CD8-positive, alpha-beta memory T cell (primary cell): ENCODE data around the gene SPRING1. TPM values are rescaled to one million over a fixed set of nuclear protein-coding genes. Genes with fewer than 3 reads are reported as not detected.
A peak's percentile ranks its signal among the peaks of the same experiment; 100 is the strongest.

Experiments
- CTCF ChIA-PET: fragments of 350-600 bp; sonication (Branson Sonifier 250); formaldehyde crosslinking; loops from one replicate; lab custom pipeline; 2021; ENCODE audit warnings: antibody characterized with exemption; lab: Charles Lee
- POLR2A ChIA-PET: fragments of 350-600 bp; sonication (Branson Sonifier 250); formaldehyde crosslinking; loops from one replicate; lab custom pipeline; 2021; ENCODE audit warnings: antibody characterized with exemption; lab: Charles Lee
- DNase-seq, 5 donors: peaks; one replicate each; pipeline versions ENCODE4 v3.0.0 to v3.0.0-alpha.2; 2020 to 2022; ENCODE audit warnings: mixed read lengths in 1 of 5
- H3K27ac ChIP-seq: one replicate; pipeline ENCODE4 v1.7.0; 2013; ENCODE audit warnings: low read depth, mild to moderate bottlenecking, low read length, moderate library complexity
- H3K27me3 ChIP-seq: 2 replicates; pipeline ENCODE4 v1.7.0; 2013; ENCODE audit warnings: low read length, mild to moderate bottlenecking; ENCODE audit not compliant: insufficient read depth, poor library complexity, severe bottlenecking
- H3K36me3 ChIP-seq: 2 replicates; pipeline ENCODE4 v1.7.0; 2013; ENCODE audit warnings: mild to moderate bottlenecking, low read length, moderate library complexity; ENCODE audit not compliant: insufficient read depth
- H3K4me1 ChIP-seq: 2 replicates; pipeline ENCODE4 v1.7.0; 2013; ENCODE audit warnings: mild to moderate bottlenecking, low read length, moderate library complexity; ENCODE audit not compliant: insufficient read depth
- H3K4me3 ChIP-seq: 2 replicates; pipeline ENCODE4 v1.7.0; 2013; ENCODE audit warnings: mild to moderate bottlenecking, low read length
- H3K9me3 ChIP-seq: 2 replicates; pipeline ENCODE4 v1.7.0; 2013; ENCODE audit warnings: mild to moderate bottlenecking, low read length
- H3K27ac Mint-ChIP-seq, 8 donors: one replicate each; pipeline ENCODE4 v1.8.0; 2020 to 2021; ENCODE audit warnings: mixed read lengths in 8 of 8, mild to moderate bottlenecking in 6 of 8, inconsistent platforms in 3 of 8, moderate library complexity in 3 of 8
- H3K27me3 Mint-ChIP-seq, 2 donors: one replicate each; pipeline ENCODE4 v1.8.0; 2020 to 2021; ENCODE audit warnings: mixed read lengths in 2 of 2, mild to moderate bottlenecking in 1 of 2, moderate library complexity in 1 of 2
- H3K36me3 Mint-ChIP-seq, 3 donors: one replicate each; pipeline ENCODE4 v1.8.0; 2020 to 2021; ENCODE audit warnings: mixed read lengths in 3 of 3, inconsistent platforms in 1 of 3, mild to moderate bottlenecking in 1 of 3
- H3K4me1 Mint-ChIP-seq, 3 donors: one replicate each; pipeline ENCODE4 v1.8.0; 2020 to 2021; ENCODE audit warnings: mixed read lengths in 3 of 3, inconsistent platforms in 1 of 3, mild to moderate bottlenecking in 1 of 3
- H3K4me3 Mint-ChIP-seq, 7 donors: one replicate each; pipeline ENCODE4 v1.8.0; 2020 to 2021; ENCODE audit warnings: mixed read lengths in 7 of 7, mild to moderate bottlenecking in 6 of 7, moderate library complexity in 4 of 7, inconsistent platforms in 2 of 7
- H3K9me3 Mint-ChIP-seq, 5 donors: one replicate each; pipeline ENCODE4 v1.8.0; 2020 to 2022; ENCODE audit warnings: mixed read lengths in 5 of 5, mild to moderate bottlenecking in 3 of 5, moderate library complexity in 2 of 5, inconsistent platforms in 1 of 5
- polyA plus RNA-seq: library from polyadenylated mRNA; unstranded; fragments of 300-500 nt; fragmentation: Illumina TruSeq; gene quantifications from one replicate; pipeline ENCODE4 v1.2.3, GENCODE V29; 2021
- total RNA-seq, 2 experiments: library from RNA; stranded (reverse); gene quantifications; one replicate each; pipeline ENCODE4 v1.2.3, GENCODE V29; 2021

Gene SPRING1
- total and polyA plus RNA-seq, 3 experiments from 2014 or later, result 24.0 to 44.0 (median 41.3) TPM

DNA sequence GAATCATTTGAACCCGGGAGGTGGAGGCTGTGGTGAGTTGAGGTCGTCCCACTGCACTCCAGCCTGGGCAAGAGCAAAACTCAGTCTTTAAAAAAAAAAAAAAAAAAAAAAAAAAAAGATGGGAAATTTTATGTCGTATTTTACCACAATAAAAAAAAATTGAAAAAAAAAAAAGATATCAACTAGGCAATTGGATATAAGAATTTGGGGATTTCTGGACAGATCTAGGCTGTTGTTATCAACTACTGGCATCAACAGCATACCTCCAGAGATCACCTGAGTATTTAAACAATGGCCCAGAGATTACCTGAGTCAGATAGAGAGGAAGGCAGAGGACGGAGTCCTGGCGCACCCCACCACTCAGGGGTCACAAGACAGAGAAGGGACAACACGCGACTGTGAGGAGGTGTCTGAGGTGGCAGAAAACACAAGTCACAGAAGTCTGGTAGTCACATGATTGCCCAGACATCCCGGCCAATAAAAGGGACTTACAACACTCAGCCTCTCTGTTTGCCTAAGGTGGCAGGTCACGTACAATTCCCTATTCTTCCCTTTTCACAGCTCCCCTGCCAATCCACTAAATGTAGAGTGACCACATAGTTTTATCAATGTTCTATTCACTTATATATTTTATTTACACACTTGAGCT lies 1.8 kb downstream of the SPRING1 start:
- Histone ChIP-seq H3K36me3 (no peaks in the 10 kb centered on the region), H3K27me3 (no peaks in the 10 kb centered on the region), H3K27ac (no peak overlapping the region), H3K4me3 (no peak overlapping the region), H3K9me3 (no peaks in the 10 kb centered on the region), H3K4me1 (peaks cover 20% of the 10 kb centered on the region)
- Mint-ChIP-seq H3K4me3 (peak overlapping the region; percentile 87 to 98 (median 92)), H3K4me1 (peaks cover 36 to 61% (median 54%) of the 10 kb centered on the region in 3 donors), H3K27me3 (no peaks in the 10 kb centered on the region), H3K27ac (peak overlapping the region in 7 of 8 donors; percentile 12 to 88 (median 63)), H3K36me3 (peaks cover 0 to 33% (median 13%) of the 10 kb centered on the region in 3 donors), H3K9me3 (no peaks in the 10 kb centered on the region)
- ChIA-PET POLR2A (no interaction called here), CTCF (no interaction called here)
- DNase-seq, result no peak

DNA sequence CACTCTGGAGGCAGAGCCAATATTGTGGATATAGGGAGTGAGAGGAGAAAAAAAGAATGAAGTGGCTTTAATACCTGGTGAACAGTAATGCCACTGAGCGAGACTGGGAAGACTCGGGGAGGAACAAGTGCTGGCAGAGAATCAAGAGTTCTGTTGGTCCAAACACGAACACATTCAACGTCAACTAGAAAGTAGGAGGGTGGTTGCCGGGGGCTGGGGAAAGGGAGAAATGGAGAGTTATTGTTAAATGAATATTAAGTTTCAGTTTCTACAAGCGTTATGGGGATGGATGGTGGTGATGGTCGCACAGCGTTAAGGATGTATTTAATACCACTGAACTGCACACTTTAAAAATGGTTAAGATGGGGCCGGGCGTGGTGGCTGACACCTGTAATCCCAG lies 2.8 kb downstream of the SPRING1 start:
- H3K9me3 Mint-ChIP-seq, result no peaks in the 10 kb centered on the region
- Histone ChIP-seq H3K36me3 (no peaks in the 10 kb centered on the region), H3K4me3 (no peak overlapping the region), H3K27me3 (no peaks in the 10 kb centered on the region), H3K27ac (no peak overlapping the region), H3K4me1 (peaks cover 20% of the 10 kb centered on the region), H3K9me3 (no peaks in the 10 kb centered on the region)
- ChIA-PET CTCF (no interaction called here), POLR2A (no interaction called here)
- peak overlapping the region in 5 of 8 donors; percentile 7 to 63 (median 56) for H3K27ac Mint-ChIP-seq
- H3K27me3 Mint-ChIP-seq, result no peaks in the 10 kb centered on the region
- H3K4me3 Mint-ChIP-seq, result peak overlapping the region; percentile 6 to 87 (median 53)
- peaks cover 38 to 61% (median 55%) of the 10 kb centered on the region in 3 donors for H3K4me1 Mint-ChIP-seq
- H3K36me3 Mint-ChIP-seq, result peaks cover 0 to 41% (median 13%) of the 10 kb centered on the region in 3 donors
- no peak for DNase-seq

DNA sequence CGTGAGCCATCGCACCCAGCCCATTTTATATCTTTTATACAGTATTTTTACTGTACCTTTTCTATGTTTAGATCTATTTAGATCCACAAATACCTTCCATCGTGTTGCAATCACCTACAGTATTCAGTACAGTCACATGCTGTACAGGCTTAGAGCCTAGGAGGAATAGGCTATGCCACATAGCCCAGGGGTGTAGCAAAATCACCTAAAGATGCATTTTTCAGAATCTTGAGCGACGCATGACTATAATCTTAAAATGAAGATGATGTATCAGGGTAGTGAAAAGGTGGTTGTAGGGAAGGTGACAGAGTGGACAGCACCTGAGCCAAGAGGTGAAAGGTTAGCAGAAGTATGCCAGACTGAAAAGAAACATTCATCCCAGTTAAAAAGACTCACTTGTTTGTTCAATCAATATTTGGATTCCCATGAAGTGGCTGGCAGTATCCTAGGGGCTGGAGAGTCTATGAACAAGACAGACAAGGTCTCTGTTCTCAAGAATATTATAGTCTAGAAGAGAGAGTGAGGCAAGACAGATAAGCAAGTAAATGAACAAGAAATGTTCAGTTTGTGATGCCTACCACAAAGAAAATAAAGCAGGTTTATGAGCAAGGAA lies 3.6 kb downstream of the SPRING1 start:
- no peaks in the 10 kb centered on the region for H3K9me3 Mint-ChIP-seq
- Histone ChIP-seq H3K36me3 (peaks cover 2% of the 10 kb centered on the region), H3K27me3 (no peaks in the 10 kb centered on the region), H3K9me3 (no peaks in the 10 kb centered on the region), H3K27ac (no peak overlapping the region), H3K4me1 (peaks cover 20% of the 10 kb centered on the region), H3K4me3 (no peak overlapping the region)
- DNase-seq, result no peak
- ChIA-PET POLR2A (no interaction called here), CTCF (no interaction called here)
- peaks cover 42 to 62% (median 59%) of the 10 kb centered on the region in 3 donors for H3K4me1 Mint-ChIP-seq
- H3K4me3 Mint-ChIP-seq, result peak overlapping the region in 6 of 7 donors; percentile 34 to 87 (median 50)
- H3K36me3 Mint-ChIP-seq, result peaks cover 0 to 45% (median 13%) of the 10 kb centered on the region in 3 donors
- H3K27me3 Mint-ChIP-seq, result no peaks in the 10 kb centered on the region
- peak overlapping the region in 5 of 8 donors; percentile 13 to 63 (median 32) for H3K27ac Mint-ChIP-seq

DNA sequence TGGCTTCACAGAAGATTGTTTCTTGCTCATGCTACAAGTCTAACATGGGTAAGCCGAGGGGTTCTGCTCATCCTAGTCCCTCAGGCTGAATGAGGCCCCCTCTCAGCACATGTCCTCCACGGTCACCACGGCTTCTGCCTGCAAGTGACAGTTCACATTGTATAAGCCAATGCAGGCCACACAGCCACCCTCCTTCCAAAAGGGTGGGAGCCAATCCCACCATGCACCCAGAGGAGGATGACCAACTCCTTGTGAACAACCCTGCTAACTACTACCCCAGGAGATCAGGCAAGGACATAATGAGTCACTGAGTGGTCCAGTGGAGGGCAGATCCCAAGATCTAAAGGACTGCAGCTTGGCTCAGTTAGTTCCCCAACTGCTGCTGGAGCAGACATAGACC lies 6.1 kb downstream of the SPRING1 start:
- ChIA-PET CTCF (interaction anchor here (2.2 kb wide), 1 partner anchor 22 kb away, joined by 5 read pairs; no protein-coding TSS in a partner anchor), POLR2A (no interaction called here)
- Histone ChIP-seq H3K27ac (no peak overlapping the region), H3K36me3 (peaks cover 6% of the 10 kb centered on the region), H3K4me1 (peaks cover 8% of the 10 kb centered on the region), H3K9me3 (no peaks in the 10 kb centered on the region), H3K27me3 (no peaks in the 10 kb centered on the region), H3K4me3 (no peak overlapping the region)
- H3K27ac Mint-ChIP-seq, result no peak overlapping the region
- peak overlapping the region in 1 of 7 donors; percentile 5 for H3K4me3 Mint-ChIP-seq
- peaks cover 49 to 70% (median 67%) of the 10 kb centered on the region in 3 donors for H3K4me1 Mint-ChIP-seq
- H3K9me3 Mint-ChIP-seq, result no peaks in the 10 kb centered on the region
- H3K27me3 Mint-ChIP-seq, result no peaks in the 10 kb centered on the region
- DNase-seq, result no peak
- peaks cover 0 to 51% (median 13%) of the 10 kb centered on the region in 3 donors for H3K36me3 Mint-ChIP-seq

DNA sequence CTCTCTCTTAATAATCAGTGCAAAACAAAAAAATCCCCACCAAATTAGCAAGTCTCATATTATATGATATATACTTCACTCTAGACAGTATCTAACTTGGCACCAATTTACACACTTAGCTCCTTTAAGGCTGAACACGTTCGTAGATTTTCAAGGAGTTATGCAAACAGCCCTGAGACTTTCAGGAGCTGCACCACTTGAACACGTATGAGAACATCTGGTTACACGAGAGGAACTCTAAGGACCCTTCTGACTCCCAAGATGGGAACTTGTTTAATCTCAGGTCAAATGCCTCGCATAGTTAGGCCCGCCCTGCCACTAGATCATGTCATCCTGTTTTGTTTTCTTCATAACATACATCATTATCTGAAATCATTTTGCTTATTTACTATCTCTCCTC lies 10.0 kb downstream of the SPRING1 start:
- Mint-ChIP-seq H3K4me1 (peaks cover 34 to 59% (median 57%) of the 10 kb centered on the region in 3 donors), H3K4me3 (no peak overlapping the region), H3K36me3 (peaks cover 0 to 38% (median 0%) of the 10 kb centered on the region in 3 donors), H3K27me3 (no peaks in the 10 kb centered on the region), H3K27ac (peak overlapping the region in 3 of 8 donors; percentile 9 to 44 (median 23)), H3K9me3 (no peaks in the 10 kb centered on the region)
- H3K27ac ChIP-seq, result no peak overlapping the region
- ChIA-PET POLR2A (no interaction called here), CTCF (no interaction called here)
- no peak overlapping the region for H3K4me3 ChIP-seq
- no peaks in the 10 kb centered on the region for H3K27me3 ChIP-seq
- DNase-seq, result no peak
- no peaks in the 10 kb centered on the region for H3K4me1 ChIP-seq
- H3K9me3 ChIP-seq, result no peaks in the 10 kb centered on the region
- H3K36me3 ChIP-seq, result peaks cover 6% of the 10 kb centered on the region

DNA sequence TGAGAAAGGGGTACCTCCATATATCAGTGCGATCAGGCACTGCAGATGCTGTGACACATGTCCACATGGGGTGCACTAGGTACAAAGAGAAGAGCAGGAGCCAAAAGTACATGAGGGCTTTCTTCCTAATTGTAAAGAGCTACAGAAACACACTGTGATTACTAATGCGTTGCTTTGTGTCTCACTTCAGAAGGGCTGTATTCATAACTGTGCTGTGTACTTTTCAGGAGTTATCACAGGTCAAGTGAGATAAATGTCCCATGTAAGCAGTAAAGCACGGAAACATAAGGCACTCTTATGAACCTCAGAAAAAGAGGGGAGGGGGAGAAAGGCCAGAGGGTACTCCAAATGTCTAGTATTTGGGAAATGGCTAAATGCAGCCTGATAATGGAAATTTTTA lies 10.6 kb downstream of the SPRING1 start:
- H3K27me3 Mint-ChIP-seq, result no peaks in the 10 kb centered on the region
- no peak overlapping the region for H3K4me3 ChIP-seq
- CTCF ChIA-PET, result interaction anchor here (1.0 to 1.2 kb wide), 2 partner anchors 19 to 24 kb away, joined by 3 to 4 read pairs; no protein-coding TSS in a partner anchor
- H3K27ac ChIP-seq, result no peak overlapping the region
- H3K4me1 Mint-ChIP-seq, result peaks cover 35 to 60% (median 58%) of the 10 kb centered on the region in 3 donors
- POLR2A ChIA-PET, result no interaction called here
- no peak overlapping the region for H3K4me3 Mint-ChIP-seq
- H3K27ac Mint-ChIP-seq, result peak overlapping the region in 2 of 8 donors; percentile 26 to 41
- no peaks in the 10 kb centered on the region for H3K9me3 ChIP-seq
- peaks cover 0 to 40% (median 5%) of the 10 kb centered on the region in 3 donors for H3K36me3 Mint-ChIP-seq
- H3K4me1 ChIP-seq, result no peaks in the 10 kb centered on the region
- no peaks in the 10 kb centered on the region for H3K27me3 ChIP-seq
- H3K36me3 ChIP-seq, result peaks cover 9% of the 10 kb centered on the region
- H3K9me3 Mint-ChIP-seq, result no peaks in the 10 kb centered on the region
- DNase-seq, result no peak

DNA sequence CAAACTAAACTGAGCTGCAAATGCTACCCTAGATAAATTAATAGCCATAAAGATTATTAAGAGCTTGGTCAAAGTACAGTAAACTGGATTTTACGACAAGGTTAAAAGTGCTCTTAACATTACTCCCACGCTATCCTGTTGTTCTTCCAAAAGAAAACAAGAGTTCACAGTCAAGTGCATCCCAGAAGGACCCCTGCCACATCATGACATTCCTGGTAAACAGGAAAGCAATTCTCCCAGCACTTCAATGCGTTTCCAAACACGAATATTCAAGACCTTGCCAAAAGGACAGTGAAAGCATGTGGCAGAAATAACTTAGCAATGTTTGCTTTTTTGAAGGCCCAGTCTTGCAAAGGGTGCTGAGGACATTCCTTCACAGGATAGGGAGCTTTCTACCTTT lies 11.2 kb downstream of the SPRING1 start:
- H3K4me3 ChIP-seq, result no peak overlapping the region
- no peak overlapping the region for H3K27ac ChIP-seq
- Mint-ChIP-seq H3K4me3 (no peak overlapping the region), H3K27ac (peak overlapping the region in 1 of 8 donors; percentile 26), H3K27me3 (no peaks in the 10 kb centered on the region), H3K9me3 (no peaks in the 10 kb centered on the region), H3K36me3 (peaks cover 0 to 42% (median 6%) of the 10 kb centered on the region in 3 donors), H3K4me1 (peaks cover 32 to 56% (median 53%) of the 10 kb centered on the region in 3 donors)
- DNase-seq, result no peak
- H3K27me3 ChIP-seq, result no peaks in the 10 kb centered on the region
- ChIA-PET POLR2A (no interaction called here), CTCF (interaction anchor here (1.0 to 1.4 kb wide), 3 partner anchors 17 to 23 kb away, joined by 3 to 4 read pairs (median 3); no protein-coding TSS in a partner anchor)
- H3K4me1 ChIP-seq, result no peaks in the 10 kb centered on the region
- peaks cover 14% of the 10 kb centered on the region for H3K36me3 ChIP-seq
- H3K9me3 ChIP-seq, result no peaks in the 10 kb centered on the region

DNA sequence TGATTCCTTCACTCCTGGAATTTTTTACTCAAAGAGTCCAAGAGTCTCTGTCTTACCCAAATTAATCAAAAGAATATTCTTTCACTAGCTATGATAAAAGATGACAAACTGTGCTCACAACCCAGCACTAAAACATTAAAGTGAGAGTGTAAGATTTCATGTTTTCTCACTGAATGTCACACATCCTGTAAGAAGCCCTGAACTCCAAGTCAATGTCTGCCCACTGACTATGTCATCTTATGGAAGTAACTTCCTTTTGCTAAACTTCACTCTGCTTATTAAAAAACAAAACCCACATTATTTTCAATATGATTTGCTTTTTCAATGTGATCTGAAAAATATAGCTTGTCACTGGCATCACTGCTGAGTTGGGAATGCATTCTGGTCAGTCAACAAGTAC lies 15.6 kb downstream of the SPRING1 start:
- no peak for DNase-seq
- H3K27ac ChIP-seq, result no peak overlapping the region
- no peaks in the 10 kb centered on the region for H3K27me3 ChIP-seq
- no peaks in the 10 kb centered on the region for H3K4me1 ChIP-seq
- CTCF ChIA-PET, result interaction anchor here (0.9 to 1.7 kb wide), 2 partner anchors 19 to 397 kb away, joined by 3 to 4 read pairs; no protein-coding TSS in a partner anchor
- Mint-ChIP-seq H3K4me3 (no peak overlapping the region), H3K27me3 (no peaks in the 10 kb centered on the region), H3K36me3 (peaks cover 0 to 62% (median 12%) of the 10 kb centered on the region in 3 donors), H3K27ac (peak overlapping the region in 1 of 8 donors; percentile 13), H3K4me1 (peaks cover 16 to 26% (median 25%) of the 10 kb centered on the region in 3 donors), H3K9me3 (no peaks in the 10 kb centered on the region)
- H3K36me3 ChIP-seq, result peaks cover 17% of the 10 kb centered on the region
- POLR2A ChIA-PET, result no interaction called here
- H3K9me3 ChIP-seq, result no peaks in the 10 kb centered on the region
- H3K4me3 ChIP-seq, result no peak overlapping the region
